HepG2 (cell line): ENCODE data around the gene PNRC1. TPM values are rescaled to one million over a fixed set of nuclear protein-coding genes. Genes with fewer than 3 reads are reported as not detected.

Experiments used
- ATAC-seq: fragments of 200-7000 bp; cut with Tn5 transposase; 3 replicates; pipeline ENCODE4 v1.9.1; 2020; ENCODE audit warnings: mild to moderate bottlenecking, moderate library complexity
- BruUV-seq: library from RNA; stranded (reverse); fragments of 400-500 nt; replicated peaks from 2 replicates; lab custom pipeline; 2021; lab: Mats Ljungman, UMichigan
- CTCF ChIA-PET: fragments of 300-600 bp; formaldehyde crosslinking; extraction: SDS; loops from one replicate; lab custom pipeline; 2021; ENCODE audit warnings: low total read pairs, inconsistent platforms, low intra/inter-chr PET ratio; lab: Yijun Ruan, JAX
- POLR2A ChIA-PET: fragments of 350-600 bp; sonication (Branson Sonifier 250); formaldehyde crosslinking; loops from one replicate; lab custom pipeline; 2020; ENCODE audit warnings: antibody characterized with exemption, inconsistent platforms; lab: Yijun Ruan, JAX
- DNase-seq: peaks from one replicate; pipeline ENCODE4 v3.0.0-alpha.2; 2015; ENCODE audit warnings: low spot score
- FAIRE-seq: peaks from 3 replicates; lab custom pipeline; 2011; peaks lifted over from hg19 to GRCh38; lab: Jason Lieb, UNC
- H2AFZ ChIP-seq: one replicate; pipeline ENCODE4 v1.6.1; 2011; ENCODE audit warnings: low read length, inconsistent platforms
- H3K27ac ChIP-seq: fragments of 300-600 bp; 3 replicates; pipeline ENCODE4 v1.8.0; 2011; ENCODE audit warnings: mixed run types, mild to moderate bottlenecking, mixed read lengths, low read length, inconsistent platforms; ENCODE audit not compliant: insufficient read depth; ENCODE audit errors: extremely low read length
- H3K27me3 ChIP-seq, 2 experiments: fragments of 200-600 bp in 1 of 2; 2 replicates in 1 of 2; 3 replicates in 1 of 2; pipeline versions ENCODE4 v1.6.0 to v1.8.0; 2011; ENCODE audit warnings: low read length in 2 of 2, mild to moderate bottlenecking in 2 of 2, moderate library complexity in 2 of 2, inconsistent platforms in 1 of 2; ENCODE audit not compliant: insufficient read depth in 2 of 2, control insufficient read depth in 1 of 2
- H3K36me3 ChIP-seq, 2 experiments: fragments of 200-600 bp in 1 of 2; replicated peaks in 1 of 2; 2 replicates in 1 of 2; 3 replicates in 1 of 2; pipeline versions ENCODE4 v1.5.1 to v1.8.0; 2011; ENCODE audit warnings: low read length in 2 of 2, inconsistent platforms in 1 of 2; ENCODE audit not compliant: insufficient read depth in 2 of 2, control insufficient read depth in 1 of 2
- H3K4me1 ChIP-seq: 2 replicates; pipeline ENCODE4 v1.5.1; 2012; ENCODE audit warnings: low read length, inconsistent platforms; ENCODE audit not compliant: insufficient read depth
- H3K4me2 ChIP-seq: 2 replicates; pipeline ENCODE4 v1.6.0; 2011; ENCODE audit warnings: low read depth, low read length, inconsistent platforms
- H3K4me3 ChIP-seq, 3 experiments: fragments of 200-600 bp in 1 of 3; sonication (generic), shearing (Covaris generic) in 1 of 3; replicated peaks in 1 of 3; 2 replicates each; pipeline ENCODE4 v1.5.1; 2011 to 2016; ENCODE audit warnings: low read length in 3 of 3, inconsistent platforms in 2 of 3, low read depth in 2 of 3, mild to moderate bottlenecking in 2 of 3, control low read depth in 1 of 3, mixed read lengths in 1 of 3; ENCODE audit not compliant: insufficient read depth in 1 of 3
- H3K79me2 ChIP-seq: one replicate; pipeline ENCODE4 v1.6.1; 2011; ENCODE audit warnings: low read length, inconsistent platforms; ENCODE audit not compliant: insufficient read depth
- H3K9ac ChIP-seq: 2 replicates; pipeline ENCODE4 v1.6.0; 2011; ENCODE audit warnings: mild to moderate bottlenecking, low read depth, low read length, inconsistent platforms; ENCODE audit not compliant: insufficient read depth
- H3K9me3 ChIP-seq: 2 replicates; pipeline ENCODE4 v1.5.1; 2012; ENCODE audit warnings: mild to moderate bottlenecking, low read length
- H4K20me1 ChIP-seq: 2 replicates; pipeline ENCODE4 v1.6.0; 2011; ENCODE audit warnings: inconsistent platforms, mild to moderate bottlenecking, low read length, moderate library complexity; ENCODE audit not compliant: insufficient read depth
- CBX5 ChIP-seq: sonication (generic); formaldehyde crosslinking; IDR thresholded peaks from 2 replicates; pipeline ENCODE4 v1.4.0; 2020; ENCODE audit warnings: missing genetic modification reagents, borderline replicate concordance
- FOXP1 ChIP-seq, 2 experiments: fragments of 450-650 bp in 1 of 2; IDR thresholded peaks; 2 replicates each; pipeline ENCODE4 v1.6.1; 2017 to 2018; ENCODE audit warnings: antibody characterized with exemption in 1 of 2
- KDM5A ChIP-seq: fragments of 200-600 bp; sonication (generic); IDR thresholded peaks from 2 replicates; pipeline ENCODE4 v1.7.0; 2018; ENCODE audit warnings: antibody characterized with exemption, mild to moderate bottlenecking, low read length, borderline replicate concordance
- MEF2D ChIP-seq: sonication (generic); formaldehyde crosslinking; IDR thresholded peaks from 2 replicates; pipeline ENCODE4 v1.5.1; 2020; ENCODE audit warnings: mild to moderate bottlenecking, missing genetic modification reagents
- NCOA1 ChIP-seq: sonication (generic); formaldehyde crosslinking; IDR thresholded peaks from 2 replicates; pipeline ENCODE4 v1.9.0; 2021; ENCODE audit warnings: missing genetic modification reagents
- NR2C2 ChIP-seq: sonication (generic); formaldehyde crosslinking; IDR thresholded peaks from 2 replicates; pipeline ENCODE4 v1.4.0; 2020; ENCODE audit warnings: missing genetic modification reagents, mild to moderate bottlenecking, moderate library complexity, borderline replicate concordance
- PAWR ChIP-seq: sonication (generic); formaldehyde crosslinking; IDR thresholded peaks from 2 replicates; pipeline ENCODE4 v1.4.0; 2020; ENCODE audit warnings: missing genetic modification reagents, mild to moderate bottlenecking, borderline replicate concordance
- TCF7L2 ChIP-seq: IDR thresholded peaks from 2 replicates; pipeline ENCODE4 v1.6.1; 2011; ENCODE audit warnings: mild to moderate bottlenecking, low read depth, low read length, moderate library complexity
- ZNF644 ChIP-seq: IDR thresholded peaks from 2 replicates; pipeline ENCODE4 v1.6.1; 2016; ENCODE audit warnings: low read depth
- WGBS: methylation state at CpG from one replicate; pipeline ENCODE4 v1.1.6; 2017; ENCODE audit warnings: low lambda C conversion rate; 5-methylcytosine and 5-hydroxymethylcytosine counted together
- in situ Hi-C: cut with HindIII; loops from 2 replicates; pipeline ENCODE4 v1.10.0; 2017; ENCODE audit warnings: low pct_unique_long_range_greater_than_20kb; ENCODE audit not compliant: extremely low pct_ligation_motif_present
- intact Hi-C: fragments of 100-400 bp; cut with micrococcal nuclease; formaldehyde crosslinking; loops from one replicate; pipeline ENCODE4 v1.10.0; 2022; ENCODE audit not compliant: unreplicated experiment
- polyA plus RNA-seq, 8 experiments: library from polyadenylated mRNA; depleted of rRNA in 3 of 8; stranded (reverse) in 7 of 8; unstranded in 1 of 8; fragments of >200 nt; fragmentation: Illumina TruSeq in 4 of 8; extraction: Trizol in 4 of 8; gene quantifications; 2 replicates each; pipeline versions ENCODE4 v1.2.1 to v1.2.3, GENCODE V29; 2011 to 2016; ENCODE audit warnings: low read depth in 4 of 8, missing spikeins in 1 of 8, mixed read lengths in 1 of 8; ENCODE audit not compliant: insufficient read depth in 1 of 8
- total RNA-seq, 5 experiments: library from RNA; depleted of rRNA; stranded (reverse); fragments of >200 nt; fragmentation: Illumina TruSeq; extraction: Trizol; gene quantifications; 2 replicates each; pipeline ENCODE4 v1.2.3, GENCODE V29; 2016; ENCODE audit warnings: low read depth in 1 of 5
- TF ChIP-seq, protein P1 (sequence below): sonication (generic); formaldehyde crosslinking; IDR thresholded peaks from 2 replicates; pipeline ENCODE4 v1.4.0; 2020; ENCODE audit warnings: missing genetic modification reagents, borderline replicate concordance
- TF ChIP-seq, protein P2 (sequence below): sonication (generic); formaldehyde crosslinking; IDR thresholded peaks from 2 replicates; pipeline ENCODE4 v1.5.1; 2020; ENCODE audit warnings: missing genetic modification reagents, mild to moderate bottlenecking, borderline replicate concordance
- TF ChIP-seq, protein P3 (sequence below): fragments of 450-650 bp; IDR thresholded peaks from 2 replicates; pipeline ENCODE4 v1.6.1; 2017
- TF ChIP-seq, protein P4 (sequence below): sonication (generic); formaldehyde crosslinking; IDR thresholded peaks from 2 replicates; pipeline ENCODE4 v1.5.0; 2020; ENCODE audit warnings: missing genetic modification reagents
- TF ChIP-seq, protein P5 (sequence below), 2 experiments: fragments of 450-650 bp in 1 of 2; sonication (generic) in 1 of 2; formaldehyde crosslinking; IDR thresholded peaks; 2 replicates each; pipeline versions ENCODE4 v1.5.0 to v1.8.0; 2020 to 2022; ENCODE audit warnings: mild to moderate bottlenecking in 1 of 2, missing genetic modification reagents in 1 of 2
- TF ChIP-seq, protein P6 (sequence below): sonication (generic); formaldehyde crosslinking; IDR thresholded peaks from 2 replicates; pipeline ENCODE4 v1.4.0; 2020; ENCODE audit warnings: missing genetic modification reagents

Gene PNRC1
- total and polyA plus RNA-seq, 2 of the 13 experiments (the other 11 are each of a cell fraction or from before 2014, with no cell fraction given), result 17.6 to 36.0 TPM

DNA sequence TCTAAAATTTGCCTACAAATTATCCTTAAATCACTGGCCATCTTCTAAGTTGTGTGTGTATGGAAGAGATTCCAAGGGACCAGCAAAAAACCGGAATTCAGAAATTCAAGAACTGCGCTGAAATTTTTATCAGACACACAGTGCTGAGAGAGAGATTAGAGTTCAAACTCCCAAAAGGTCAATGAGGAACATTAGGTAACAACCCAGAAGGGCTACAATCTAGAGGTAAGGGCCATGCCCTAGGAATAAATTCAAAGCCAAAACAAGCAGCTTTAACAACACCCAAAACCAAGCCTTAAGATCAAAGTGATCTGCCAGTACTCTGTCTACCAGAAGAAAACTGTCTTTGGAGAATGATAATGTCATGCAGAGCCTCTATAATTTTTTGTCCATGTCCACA is 19.6 kb downstream of the PNRC1 start:
- FAIRE-seq (peak; percentile 21), DNase-seq (no peak), ATAC-seq (no peak)
- ChIA-PET POLR2A (no interaction called here), CTCF (no interaction called here)
- TF ChIP-seq, protein P1, sequence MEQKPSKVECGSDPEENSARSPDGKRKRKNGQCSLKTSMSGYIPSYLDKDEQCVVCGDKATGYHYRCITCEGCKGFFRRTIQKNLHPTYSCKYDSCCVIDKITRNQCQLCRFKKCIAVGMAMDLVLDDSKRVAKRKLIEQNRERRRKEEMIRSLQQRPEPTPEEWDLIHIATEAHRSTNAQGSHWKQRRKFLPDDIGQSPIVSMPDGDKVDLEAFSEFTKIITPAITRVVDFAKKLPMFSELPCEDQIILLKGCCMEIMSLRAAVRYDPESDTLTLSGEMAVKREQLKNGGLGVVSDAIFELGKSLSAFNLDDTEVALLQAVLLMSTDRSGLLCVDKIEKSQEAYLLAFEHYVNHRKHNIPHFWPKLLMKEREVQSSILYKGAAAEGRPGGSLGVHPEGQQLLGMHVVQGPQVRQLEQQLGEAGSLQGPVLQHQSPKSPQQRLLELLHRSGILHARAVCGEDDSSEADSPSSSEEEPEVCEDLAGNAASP (CRISPR knock-in tag), result no peak
- no peak for TF ChIP-seq ZNF644 (CRISPR knock-in tag)
- no peak for TF ChIP-seq FOXP1 (IDR thresholded peaks at IDR 0.05)
- TF ChIP-seq FOXP1 (CRISPR knock-in tag; IDR thresholded peaks at IDR 0.05), result no peak
- no peak for TF ChIP-seq NR2C2 (CRISPR knock-in tag)
- TF ChIP-seq, protein P2, sequence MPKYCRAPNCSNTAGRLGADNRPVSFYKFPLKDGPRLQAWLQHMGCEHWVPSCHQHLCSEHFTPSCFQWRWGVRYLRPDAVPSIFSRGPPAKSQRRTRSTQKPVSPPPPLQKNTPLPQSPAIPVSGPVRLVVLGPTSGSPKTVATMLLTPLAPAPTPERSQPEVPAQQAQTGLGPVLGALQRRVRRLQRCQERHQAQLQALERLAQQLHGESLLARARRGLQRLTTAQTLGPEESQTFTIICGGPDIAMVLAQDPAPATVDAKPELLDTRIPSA (CRISPR knock-in tag), result no peak
- no peak for TF ChIP-seq CBX5
- TF ChIP-seq KDM5A, result no peak
- TF ChIP-seq, protein P3, sequence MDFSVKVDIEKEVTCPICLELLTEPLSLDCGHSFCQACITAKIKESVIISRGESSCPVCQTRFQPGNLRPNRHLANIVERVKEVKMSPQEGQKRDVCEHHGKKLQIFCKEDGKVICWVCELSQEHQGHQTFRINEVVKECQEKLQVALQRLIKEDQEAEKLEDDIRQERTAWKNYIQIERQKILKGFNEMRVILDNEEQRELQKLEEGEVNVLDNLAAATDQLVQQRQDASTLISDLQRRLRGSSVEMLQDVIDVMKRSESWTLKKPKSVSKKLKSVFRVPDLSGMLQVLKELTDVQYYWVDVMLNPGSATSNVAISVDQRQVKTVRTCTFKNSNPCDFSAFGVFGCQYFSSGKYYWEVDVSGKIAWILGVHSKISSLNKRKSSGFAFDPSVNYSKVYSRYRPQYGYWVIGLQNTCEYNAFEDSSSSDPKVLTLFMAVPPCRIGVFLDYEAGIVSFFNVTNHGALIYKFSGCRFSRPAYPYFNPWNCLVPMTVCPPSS, result no peak
- TF ChIP-seq, protein P4, sequence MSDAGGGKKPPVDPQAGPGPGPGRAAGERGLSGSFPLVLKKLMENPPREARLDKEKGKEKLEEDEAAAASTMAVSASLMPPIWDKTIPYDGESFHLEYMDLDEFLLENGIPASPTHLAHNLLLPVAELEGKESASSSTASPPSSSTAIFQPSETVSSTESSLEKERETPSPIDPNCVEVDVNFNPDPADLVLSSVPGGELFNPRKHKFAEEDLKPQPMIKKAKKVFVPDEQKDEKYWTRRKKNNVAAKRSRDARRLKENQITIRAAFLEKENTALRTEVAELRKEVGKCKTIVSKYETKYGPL (CRISPR knock-in tag), result no peak
- TF ChIP-seq, protein P5, sequence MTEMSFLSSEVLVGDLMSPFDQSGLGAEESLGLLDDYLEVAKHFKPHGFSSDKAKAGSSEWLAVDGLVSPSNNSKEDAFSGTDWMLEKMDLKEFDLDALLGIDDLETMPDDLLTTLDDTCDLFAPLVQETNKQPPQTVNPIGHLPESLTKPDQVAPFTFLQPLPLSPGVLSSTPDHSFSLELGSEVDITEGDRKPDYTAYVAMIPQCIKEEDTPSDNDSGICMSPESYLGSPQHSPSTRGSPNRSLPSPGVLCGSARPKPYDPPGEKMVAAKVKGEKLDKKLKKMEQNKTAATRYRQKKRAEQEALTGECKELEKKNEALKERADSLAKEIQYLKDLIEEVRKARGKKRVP (CRISPR knock-in tag; IDR thresholded peaks at IDR 0.05), result no peak
- TF ChIP-seq TCF7L2, result no peak
- TF ChIP-seq MEF2D (CRISPR knock-in tag), result no peak
- no peak for TF ChIP-seq PAWR (CRISPR knock-in tag)
- TF ChIP-seq, protein P6, sequence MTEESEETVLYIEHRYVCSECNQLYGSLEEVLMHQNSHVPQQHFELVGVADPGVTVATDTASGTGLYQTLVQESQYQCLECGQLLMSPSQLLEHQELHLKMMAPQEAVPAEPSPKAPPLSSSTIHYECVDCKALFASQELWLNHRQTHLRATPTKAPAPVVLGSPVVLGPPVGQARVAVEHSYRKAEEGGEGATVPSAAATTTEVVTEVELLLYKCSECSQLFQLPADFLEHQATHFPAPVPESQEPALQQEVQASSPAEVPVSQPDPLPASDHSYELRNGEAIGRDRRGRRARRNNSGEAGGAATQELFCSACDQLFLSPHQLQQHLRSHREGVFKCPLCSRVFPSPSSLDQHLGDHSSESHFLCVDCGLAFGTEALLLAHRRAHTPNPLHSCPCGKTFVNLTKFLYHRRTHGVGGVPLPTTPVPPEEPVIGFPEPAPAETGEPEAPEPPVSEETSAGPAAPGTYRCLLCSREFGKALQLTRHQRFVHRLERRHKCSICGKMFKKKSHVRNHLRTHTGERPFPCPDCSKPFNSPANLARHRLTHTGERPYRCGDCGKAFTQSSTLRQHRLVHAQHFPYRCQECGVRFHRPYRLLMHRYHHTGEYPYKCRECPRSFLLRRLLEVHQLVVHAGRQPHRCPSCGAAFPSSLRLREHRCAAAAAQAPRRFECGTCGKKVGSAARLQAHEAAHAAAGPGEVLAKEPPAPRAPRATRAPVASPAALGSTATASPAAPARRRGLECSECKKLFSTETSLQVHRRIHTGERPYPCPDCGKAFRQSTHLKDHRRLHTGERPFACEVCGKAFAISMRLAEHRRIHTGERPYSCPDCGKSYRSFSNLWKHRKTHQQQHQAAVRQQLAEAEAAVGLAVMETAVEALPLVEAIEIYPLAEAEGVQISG (CRISPR knock-in tag), result no peak
- no peak for TF ChIP-seq NCOA1 (CRISPR knock-in tag)
- Histone ChIP-seq H3K79me2 (no peaks in the 10 kb centered on the region), H4K20me1 (no peaks in the 10 kb centered on the region), H3K36me3 (no peaks in the 10 kb centered on the region; a peak in 2 of 5 replicates), H3K4me2 (no peak overlapping the region), H3K9me3 (no peaks in the 10 kb centered on the region), H3K27ac (no peak overlapping the region), H3K9ac (no peak overlapping the region), H2AFZ (no peak overlapping the region), H3K4me1 (no peaks in the 10 kb centered on the region), H3K4me3 (no peak overlapping the region), H3K27me3 (no peaks in the 10 kb centered on the region)
- in situ Hi-C loops, result no loop called here
- WGBS, result 97% methylated on average over 2 of the region's 2 CpGs
- intact Hi-C loops, result no loop called here
- BruUV-seq, result no TSS peak
